OCI-LY7 (cell line): ENCODE results near the gene PSG11.
"Not testable (repeated sequence)": the region's sequence is repeated elsewhere in the genome, so short reads cannot be mapped to it uniquely, and the experiment has no call there.

Source experiments
- EZH2phosphoT487 ChIP-seq: fragments of 200-600 bp; sonication (generic); IDR thresholded peaks from 2 replicates; pipeline ENCODE4 v1.6.1; 2018; ENCODE audit warnings: low read depth, borderline replicate concordance, mild to moderate bottlenecking, mixed run types, antibody characterized with exemption, low read length, moderate library complexity, mixed read lengths
- TF ChIP-seq, protein P1 (sequence below): fragments of 200-600 bp; sonication (generic); conservative IDR thresholded peaks from 2 replicates; pipeline ENCODE4 v1.5.1; 2014; ENCODE audit warnings: mild to moderate bottlenecking, antibody characterized with exemption, low read length, moderate library complexity, mixed read lengths

GRCh38 chr19:43058440-43058839, 32.2 kb upstream of the PSG11 start:
- TF ChIP-seq, protein P1, sequence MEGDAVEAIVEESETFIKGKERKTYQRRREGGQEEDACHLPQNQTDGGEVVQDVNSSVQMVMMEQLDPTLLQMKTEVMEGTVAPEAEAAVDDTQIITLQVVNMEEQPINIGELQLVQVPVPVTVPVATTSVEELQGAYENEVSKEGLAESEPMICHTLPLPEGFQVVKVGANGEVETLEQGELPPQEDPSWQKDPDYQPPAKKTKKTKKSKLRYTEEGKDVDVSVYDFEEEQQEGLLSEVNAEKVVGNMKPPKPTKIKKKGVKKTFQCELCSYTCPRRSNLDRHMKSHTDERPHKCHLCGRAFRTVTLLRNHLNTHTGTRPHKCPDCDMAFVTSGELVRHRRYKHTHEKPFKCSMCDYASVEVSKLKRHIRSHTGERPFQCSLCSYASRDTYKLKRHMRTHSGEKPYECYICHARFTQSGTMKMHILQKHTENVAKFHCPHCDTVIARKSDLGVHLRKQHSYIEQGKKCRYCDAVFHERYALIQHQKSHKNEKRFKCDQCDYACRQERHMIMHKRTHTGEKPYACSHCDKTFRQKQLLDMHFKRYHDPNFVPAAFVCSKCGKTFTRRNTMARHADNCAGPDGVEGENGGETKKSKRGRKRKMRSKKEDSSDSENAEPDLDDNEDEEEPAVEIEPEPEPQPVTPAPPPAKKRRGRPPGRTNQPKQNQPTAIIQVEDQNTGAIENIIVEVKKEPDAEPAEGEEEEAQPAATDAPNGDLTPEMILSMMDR = not testable (repeated sequence)
- not testable (repeated sequence) for TF ChIP-seq EZH2phosphoT487
